HL-60 (cell line): ENCODE results near the gene CFAP69.

Experiments
- DNase-seq, 2 experiments: peaks; one replicate each; pipeline ENCODE4 v3.0.0-alpha.2; 2010 to 2020; ENCODE audit warnings: low read depth in 1 of 2, low spot score in 1 of 2
- H3K27ac ChIP-seq: fragments of 250-450 bp; sonication (Bioruptor Pico); replicated peaks from 2 replicates; pipeline ENCODE4 v1.5.1; 2020; ENCODE audit warnings: mild to moderate bottlenecking, moderate library complexity
- H3K27me3 ChIP-seq: fragments of 250-450 bp; sonication (Bioruptor Pico); 2 replicates; pipeline ENCODE4 v1.5.1; 2021; ENCODE audit warnings: mild to moderate bottlenecking, moderate library complexity; ENCODE audit not compliant: insufficient read depth, poor library complexity, severe bottlenecking
- H3K4me3 ChIP-seq: replicated peaks from 2 replicates; pipeline ENCODE4 v1.5.1; 2011; ENCODE audit warnings: mild to moderate bottlenecking, control low read depth, low read length; ENCODE audit not compliant: insufficient read depth
- GABPA ChIP-seq: IDR thresholded peaks from 2 replicates; pipeline ENCODE4 v1.6.1; 2012; ENCODE audit warnings: low read depth
- POLR2AphosphoS5 ChIP-seq: IDR thresholded peaks from 2 replicates; pipeline ENCODE4 v1.6.1; 2012; ENCODE audit warnings: low read depth
- SPI1 ChIP-seq: IDR thresholded peaks from 2 replicates; pipeline ENCODE4 v1.6.1; 2012; ENCODE audit warnings: low read depth, mild to moderate bottlenecking, borderline replicate concordance
- TF ChIP-seq, protein P1 (sequence below): IDR thresholded peaks from 2 replicates; pipeline ENCODE4 v1.6.1; 2012; ENCODE audit warnings: low read depth; ENCODE audit not compliant: insufficient replicate concordance
- TF ChIP-seq, protein P2 (sequence below): IDR thresholded peaks from one replicate; pipeline ENCODE4 v1.5.1; 2011; ENCODE audit warnings: low read length, control low read depth, inconsistent platforms; ENCODE audit not compliant: insufficient read depth

CFAP69 gene

DNA sequence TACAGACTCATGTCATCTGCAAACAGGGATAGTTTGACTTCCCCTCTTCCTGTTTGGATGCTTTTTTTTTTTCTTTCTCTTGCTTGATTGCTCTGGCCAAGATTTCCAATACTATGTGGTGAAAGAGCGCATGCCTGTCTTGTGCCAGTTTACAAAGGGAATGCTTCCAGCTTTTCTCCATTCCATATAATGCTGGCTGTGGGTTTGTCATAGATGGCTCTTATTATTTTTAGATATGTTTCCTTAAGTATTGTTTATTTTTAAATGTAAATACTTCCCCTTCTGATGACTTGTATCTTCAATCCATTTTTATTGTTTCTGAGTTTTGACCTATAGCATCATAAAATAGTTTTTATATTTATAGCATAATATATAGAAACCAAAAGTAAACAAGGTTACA, 58.3 kb downstream of the CFAP69 start:
- no peak for DNase-seq
- H3K4me3 ChIP-seq = no peak overlapping the region
- no peak overlapping the region for H3K27ac ChIP-seq
- H3K27me3 ChIP-seq = no peaks in the 10 kb centered on the region
- TF ChIP-seq POLR2AphosphoS5 = no peak

DNA sequence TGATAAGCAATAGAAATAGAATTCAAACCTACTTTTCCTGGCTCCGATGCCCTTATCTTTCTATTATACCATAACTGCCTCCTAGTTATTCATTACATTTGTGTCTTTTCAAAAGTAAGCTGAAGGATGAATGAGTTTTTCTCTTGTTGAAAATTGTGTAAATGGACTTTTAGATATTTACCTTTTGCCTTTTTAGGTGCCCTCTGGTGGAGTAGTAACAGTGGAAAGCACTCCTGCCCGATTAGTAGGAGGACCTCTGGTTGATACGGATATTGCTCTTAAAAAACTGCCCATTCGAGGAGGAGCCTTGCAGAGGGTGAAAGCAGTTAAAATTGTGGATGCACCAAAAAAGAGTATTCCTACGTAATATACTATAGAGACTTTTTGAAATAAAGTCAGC, 64.9 kb downstream of the CFAP69 start:
- no peak overlapping the region for H3K27ac ChIP-seq
- no peaks in the 10 kb centered on the region for H3K27me3 ChIP-seq
- H3K4me3 ChIP-seq = no peak overlapping the region
- TF ChIP-seq GABPA (no peak), POLR2AphosphoS5 (no peak), SPI1 (no peak)
- TF ChIP-seq, protein P1, sequence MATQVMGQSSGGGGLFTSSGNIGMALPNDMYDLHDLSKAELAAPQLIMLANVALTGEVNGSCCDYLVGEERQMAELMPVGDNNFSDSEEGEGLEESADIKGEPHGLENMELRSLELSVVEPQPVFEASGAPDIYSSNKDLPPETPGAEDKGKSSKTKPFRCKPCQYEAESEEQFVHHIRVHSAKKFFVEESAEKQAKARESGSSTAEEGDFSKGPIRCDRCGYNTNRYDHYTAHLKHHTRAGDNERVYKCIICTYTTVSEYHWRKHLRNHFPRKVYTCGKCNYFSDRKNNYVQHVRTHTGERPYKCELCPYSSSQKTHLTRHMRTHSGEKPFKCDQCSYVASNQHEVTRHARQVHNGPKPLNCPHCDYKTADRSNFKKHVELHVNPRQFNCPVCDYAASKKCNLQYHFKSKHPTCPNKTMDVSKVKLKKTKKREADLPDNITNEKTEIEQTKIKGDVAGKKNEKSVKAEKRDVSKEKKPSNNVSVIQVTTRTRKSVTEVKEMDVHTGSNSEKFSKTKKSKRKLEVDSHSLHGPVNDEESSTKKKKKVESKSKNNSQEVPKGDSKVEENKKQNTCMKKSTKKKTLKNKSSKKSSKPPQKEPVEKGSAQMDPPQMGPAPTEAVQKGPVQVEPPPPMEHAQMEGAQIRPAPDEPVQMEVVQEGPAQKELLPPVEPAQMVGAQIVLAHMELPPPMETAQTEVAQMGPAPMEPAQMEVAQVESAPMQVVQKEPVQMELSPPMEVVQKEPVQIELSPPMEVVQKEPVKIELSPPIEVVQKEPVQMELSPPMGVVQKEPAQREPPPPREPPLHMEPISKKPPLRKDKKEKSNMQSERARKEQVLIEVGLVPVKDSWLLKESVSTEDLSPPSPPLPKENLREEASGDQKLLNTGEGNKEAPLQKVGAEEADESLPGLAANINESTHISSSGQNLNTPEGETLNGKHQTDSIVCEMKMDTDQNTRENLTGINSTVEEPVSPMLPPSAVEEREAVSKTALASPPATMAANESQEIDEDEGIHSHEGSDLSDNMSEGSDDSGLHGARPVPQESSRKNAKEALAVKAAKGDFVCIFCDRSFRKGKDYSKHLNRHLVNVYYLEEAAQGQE = no peak
- TF ChIP-seq, protein P2, sequence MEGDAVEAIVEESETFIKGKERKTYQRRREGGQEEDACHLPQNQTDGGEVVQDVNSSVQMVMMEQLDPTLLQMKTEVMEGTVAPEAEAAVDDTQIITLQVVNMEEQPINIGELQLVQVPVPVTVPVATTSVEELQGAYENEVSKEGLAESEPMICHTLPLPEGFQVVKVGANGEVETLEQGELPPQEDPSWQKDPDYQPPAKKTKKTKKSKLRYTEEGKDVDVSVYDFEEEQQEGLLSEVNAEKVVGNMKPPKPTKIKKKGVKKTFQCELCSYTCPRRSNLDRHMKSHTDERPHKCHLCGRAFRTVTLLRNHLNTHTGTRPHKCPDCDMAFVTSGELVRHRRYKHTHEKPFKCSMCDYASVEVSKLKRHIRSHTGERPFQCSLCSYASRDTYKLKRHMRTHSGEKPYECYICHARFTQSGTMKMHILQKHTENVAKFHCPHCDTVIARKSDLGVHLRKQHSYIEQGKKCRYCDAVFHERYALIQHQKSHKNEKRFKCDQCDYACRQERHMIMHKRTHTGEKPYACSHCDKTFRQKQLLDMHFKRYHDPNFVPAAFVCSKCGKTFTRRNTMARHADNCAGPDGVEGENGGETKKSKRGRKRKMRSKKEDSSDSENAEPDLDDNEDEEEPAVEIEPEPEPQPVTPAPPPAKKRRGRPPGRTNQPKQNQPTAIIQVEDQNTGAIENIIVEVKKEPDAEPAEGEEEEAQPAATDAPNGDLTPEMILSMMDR = no peak
- DNase-seq = no peak

DNA sequence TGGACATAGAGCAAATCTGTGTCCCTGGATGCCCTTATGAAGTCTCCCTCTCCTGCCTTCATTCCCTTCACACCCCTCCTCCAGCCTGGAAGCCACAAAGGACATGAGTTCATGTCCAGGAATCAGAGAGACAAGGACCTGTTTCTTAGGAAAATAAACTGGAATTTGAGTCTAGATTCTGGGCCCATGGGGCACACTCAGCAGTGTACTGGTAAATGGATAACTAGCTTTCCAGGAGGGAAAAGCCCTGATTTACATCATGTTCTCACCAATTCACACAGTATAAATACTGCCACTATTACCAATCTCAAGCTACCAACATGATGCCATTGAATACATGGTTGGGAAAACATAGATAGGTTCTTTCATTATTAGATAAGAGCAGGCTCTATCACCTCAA, 66.2 kb downstream of the CFAP69 start:
- Histone ChIP-seq H3K27ac (no peak overlapping the region), H3K4me3 (no peak overlapping the region), H3K27me3 (no peaks in the 10 kb centered on the region)
- no peak for DNase-seq
- TF ChIP-seq, protein P1 = no peak
- TF ChIP-seq POLR2AphosphoS5 = no peak
- no peak for TF ChIP-seq GABPA
- TF ChIP-seq, protein P2 = no peak
- no peak for TF ChIP-seq SPI1

DNA sequence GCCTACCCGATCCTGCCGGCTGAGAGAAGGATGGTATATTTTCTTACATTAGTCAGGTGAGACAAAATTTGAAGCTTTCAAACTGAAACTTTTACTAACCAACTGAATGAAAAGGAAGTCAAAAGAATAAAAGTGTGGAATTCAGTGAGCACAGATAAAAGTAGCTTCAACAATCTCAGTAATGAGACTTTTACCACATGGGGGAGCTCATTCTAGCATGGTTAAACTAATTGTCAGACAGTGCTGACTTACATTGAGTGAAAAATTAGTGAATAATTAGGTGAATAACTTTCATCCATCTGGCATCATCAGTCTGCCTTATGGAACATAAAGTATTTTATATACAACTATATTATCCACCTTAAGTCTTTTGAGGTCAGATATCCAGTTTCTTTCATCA, 67.8 kb downstream of the CFAP69 start:
- no peaks in the 10 kb centered on the region for H3K27me3 ChIP-seq
- no peak overlapping the region for H3K4me3 ChIP-seq
- no peak overlapping the region for H3K27ac ChIP-seq
- TF ChIP-seq SPI1 (no peak), GABPA (no peak), POLR2AphosphoS5 (no peak)
- TF ChIP-seq, protein P1 = no peak
- TF ChIP-seq, protein P2 = no peak
- no peak for DNase-seq
